Memory B cell (primary cell): ENCODE data around the gene FZD2.
"Not testable (repeated sequence)": the region's sequence is repeated elsewhere in the genome, so short reads cannot be mapped to it uniquely, and the experiment has no call there.

ENCODE experiments used
- ATAC-seq: fragments of 150-1000 bp; cut with Tn5 transposase; 2 replicates; pipeline ENCODE4 v1.10.0; 2021; ENCODE audit warnings: low read depth, mild to moderate bottlenecking, moderate library complexity
- DNase-seq, 2 donors: peaks; one replicate each; pipeline ENCODE4 v3.0.0; 2022; ENCODE audit warnings: low spot score in 2 of 2
- H3K27ac Mint-ChIP-seq: one replicate; pipeline ENCODE4 v1.8.0; 2022; ENCODE audit warnings: mild to moderate bottlenecking, moderate library complexity, mixed read lengths
- H3K27me3 Mint-ChIP-seq: one replicate; pipeline ENCODE4 v1.8.0; 2022; ENCODE audit warnings: mixed read lengths
- H3K36me3 Mint-ChIP-seq: one replicate; pipeline ENCODE4 v1.8.0; 2022; ENCODE audit warnings: mild to moderate bottlenecking, mixed read lengths
- H3K4me1 Mint-ChIP-seq: one replicate; pipeline ENCODE4 v1.8.0; 2022; ENCODE audit warnings: mixed read lengths
- H3K4me3 Mint-ChIP-seq: one replicate; pipeline ENCODE4 v1.8.0; 2022; ENCODE audit warnings: mild to moderate bottlenecking, moderate library complexity, mixed read lengths
- H3K9me3 Mint-ChIP-seq: one replicate; pipeline ENCODE4 v1.8.0; 2022; ENCODE audit warnings: mixed read lengths

The FZD2 gene

GRCh38 chr17:44556832-44557606 is at the start of gene FZD2:
Gene FZD2, plus strand, starts transcription at chr17:44557484. Its CDS starts 205 bp downstream, at chr17:44557689.
- ATAC-seq (peak; percentile 83), DNase-seq (peak; percentile 57 to 58)
- Mint-ChIP-seq H3K27me3 (peaks cover 25% of the 10 kb centered on the region), H3K9me3 (no peaks in the 10 kb centered on the region), H3K4me1 (peaks cover 15% of the 10 kb centered on the region), H3K36me3 (no peaks in the 10 kb centered on the region), H3K27ac (peak within 1 kb of the TSS; percentile 22), H3K4me3 (peak within 1 kb of the TSS; percentile 91)

DNA sequence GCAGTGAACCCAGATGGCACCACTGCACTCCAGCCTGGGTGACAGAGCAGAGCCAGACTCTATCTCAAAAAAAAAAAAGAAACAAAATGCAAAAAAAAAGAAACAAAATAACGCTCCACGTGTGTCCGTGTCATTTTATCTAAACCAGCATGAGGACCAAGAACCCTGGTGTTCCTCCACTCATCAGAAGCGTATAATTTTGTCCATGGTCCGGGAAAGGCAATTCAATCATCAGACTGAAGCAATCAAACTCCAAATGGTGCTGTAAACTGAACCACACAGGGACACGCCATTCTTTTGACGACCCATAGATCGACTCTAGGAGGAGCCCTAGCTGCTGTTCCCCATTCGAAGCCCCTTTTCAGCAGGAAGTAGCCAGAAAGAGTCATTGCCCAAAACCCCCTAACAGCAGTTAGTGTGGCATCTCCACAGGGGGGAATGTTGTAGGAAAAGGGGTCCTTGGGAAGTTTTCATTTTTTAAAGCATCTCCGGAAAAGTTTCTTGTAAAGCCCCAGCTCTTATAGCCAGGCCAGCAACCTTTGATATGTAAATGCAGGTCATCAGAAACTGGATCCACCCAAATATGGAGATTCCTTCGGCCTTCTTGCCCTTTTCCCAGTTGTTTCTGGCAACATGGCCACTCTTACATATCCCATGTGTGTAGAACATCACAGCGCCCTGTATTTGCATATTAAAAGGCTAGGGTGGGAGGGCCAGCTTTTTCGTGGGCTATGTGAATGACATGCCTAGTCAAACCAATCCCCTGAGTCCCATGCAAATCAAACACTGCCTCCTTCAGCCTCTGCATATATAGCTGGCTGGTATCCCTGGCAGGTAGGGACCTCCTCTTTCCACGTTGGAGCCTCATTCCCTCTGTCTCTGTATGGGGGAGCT is 45.8 kb upstream of the FZD2 start:
- not testable (repeated sequence) for DNase-seq, H3K4me1 Mint-ChIP-seq, H3K4me3 Mint-ChIP-seq, H3K9me3 Mint-ChIP-seq, H3K36me3 Mint-ChIP-seq, H3K27ac Mint-ChIP-seq
- peaks cover 10% of the 10 kb centered on the region for H3K27me3 Mint-ChIP-seq
- ATAC-seq = peak; percentile 35

- H3K9me3 Mint-ChIP-seq = no peaks in the 10 kb centered on the region
- no peak for DNase-seq
- H3K4me3 Mint-ChIP-seq = no peak overlapping the region
- H3K36me3 Mint-ChIP-seq = no peaks in the 10 kb centered on the region
- no peaks in the 10 kb centered on the region for H3K4me1 Mint-ChIP-seq
- ATAC-seq = no peak
- no peak overlapping the region for H3K27ac Mint-ChIP-seq
- H3K27me3 Mint-ChIP-seq = peaks cover 8% of the 10 kb centered on the region
These were observed 39.3 kb upstream of the FZD2 start for GRCh38 chr17:44518032-44518431.

- Mint-ChIP-seq H3K4me3 (no peak overlapping the region), H3K27ac (no peak overlapping the region), H3K36me3 (no peaks in the 10 kb centered on the region), H3K9me3 (peaks cover 5% of the 10 kb centered on the region), H3K27me3 (peaks cover 8% of the 10 kb centered on the region), H3K4me1 (no peaks in the 10 kb centered on the region)
- no peak for ATAC-seq
- DNase-seq = no peak
These were observed 34.2 kb upstream of the FZD2 start for GRCh38 chr17:44522883-44523671.

- Mint-ChIP-seq H3K27ac (no peak overlapping the region), H3K4me1 (no peaks in the 10 kb centered on the region), H3K27me3 (peaks cover 5% of the 10 kb centered on the region)
These were observed 33.7 kb upstream of the FZD2 start for GRCh38 chr17:44523672-44523972.

DNA sequence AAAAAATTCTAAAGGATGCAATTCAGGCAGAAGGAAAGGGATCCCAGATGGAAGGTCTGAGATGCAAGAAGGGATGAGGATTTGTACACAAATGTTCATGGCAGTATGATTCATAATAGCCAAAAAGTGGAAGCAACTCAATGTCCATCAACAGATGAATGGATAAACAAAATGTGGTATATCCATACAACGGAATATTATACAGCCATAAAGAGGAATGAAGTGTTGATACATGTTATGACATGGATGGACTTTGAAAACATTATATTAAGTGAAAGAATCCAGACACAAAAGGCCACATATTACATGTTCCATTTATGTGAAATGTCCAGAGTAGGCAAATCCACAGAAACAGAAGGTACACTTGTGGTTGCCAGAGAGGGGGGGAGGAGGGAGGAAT is 30.2 kb upstream of the FZD2 start:
- Mint-ChIP-seq H3K9me3 (peaks cover 5% of the 10 kb centered on the region), H3K27me3 (peaks cover 7% of the 10 kb centered on the region), H3K27ac (no peak overlapping the region), H3K36me3 (no peaks in the 10 kb centered on the region), H3K4me3 (no peak overlapping the region), H3K4me1 (no peaks in the 10 kb centered on the region)
- ATAC-seq = no peak
- DNase-seq = no peak

More at GRCh38 chr17:44523672-44523972, 33.7 kb upstream of the FZD2 start:
- Mint-ChIP-seq H3K36me3 (no peaks in the 10 kb centered on the region), H3K4me3 (no peak overlapping the region), H3K9me3 (peaks cover 5% of the 10 kb centered on the region)
- DNase-seq (no peak), ATAC-seq (no peak)

GRCh38 chr17:44527954-44528353 is 29.3 kb upstream of the FZD2 start:
- no peak for DNase-seq
- Mint-ChIP-seq H3K36me3 (no peaks in the 10 kb centered on the region), H3K4me3 (no peak overlapping the region), H3K27ac (no peak overlapping the region), H3K27me3 (peaks cover 7% of the 10 kb centered on the region), H3K4me1 (no peaks in the 10 kb centered on the region), H3K9me3 (peaks cover 5% of the 10 kb centered on the region)
- ATAC-seq = no peak

DNA sequence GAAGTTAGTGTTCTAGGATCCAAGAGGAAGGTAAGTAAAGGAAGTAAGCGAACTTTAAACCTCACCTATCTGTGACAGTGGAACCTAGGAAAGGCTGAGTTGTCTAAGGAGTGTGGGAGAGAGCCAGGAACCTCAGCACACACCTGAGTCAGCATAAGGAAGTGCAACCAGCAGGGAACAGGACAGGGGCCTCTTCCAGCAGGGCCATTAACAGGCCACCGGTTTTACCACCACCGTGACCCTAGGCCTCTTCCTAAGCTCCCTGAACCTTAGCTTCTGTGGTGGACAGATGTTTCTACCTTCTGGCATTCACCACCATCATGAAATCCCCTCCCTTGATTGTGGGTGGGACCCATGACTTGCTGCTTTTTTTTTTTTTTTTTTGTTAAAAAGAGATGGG is 27.4 kb upstream of the FZD2 start:
- DNase-seq (no peak), ATAC-seq (no peak)
- Mint-ChIP-seq H3K4me3 (no peak overlapping the region), H3K4me1 (peaks cover 8% of the 10 kb centered on the region), H3K9me3 (peaks cover 5% of the 10 kb centered on the region), H3K27me3 (peaks cover 3% of the 10 kb centered on the region), H3K36me3 (no peaks in the 10 kb centered on the region), H3K27ac (no peak overlapping the region)

DNA sequence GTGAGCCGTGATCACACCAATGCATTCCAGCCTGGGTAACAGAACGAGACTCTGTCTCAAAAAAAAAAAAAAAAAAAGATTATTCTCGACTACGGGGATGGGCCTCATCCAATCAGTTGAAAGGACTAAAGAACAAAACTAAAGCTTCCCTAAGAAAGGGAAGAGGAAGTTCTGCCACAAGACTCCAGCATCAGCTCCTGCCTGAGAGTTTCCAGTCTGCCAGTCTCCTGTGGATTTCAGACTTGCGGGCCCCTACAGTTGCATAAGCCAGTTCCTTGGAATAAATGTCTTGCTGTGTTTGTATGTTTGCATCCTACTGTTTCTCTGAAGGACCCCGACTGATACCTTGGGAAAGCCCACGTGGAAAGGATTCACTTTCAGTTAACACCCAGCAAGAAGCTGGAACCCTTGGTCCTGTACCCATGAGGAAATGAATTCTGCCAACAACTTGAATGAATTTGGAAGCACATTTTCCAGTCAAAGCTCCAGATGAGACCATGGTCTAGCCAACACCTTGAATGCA is 26.3 kb upstream of the FZD2 start:
- ATAC-seq (no peak), DNase-seq (no peak)
- peaks cover 10% of the 10 kb centered on the region for H3K4me1 Mint-ChIP-seq
- H3K9me3 Mint-ChIP-seq = peaks cover 5% of the 10 kb centered on the region
- H3K4me3 Mint-ChIP-seq = no peak overlapping the region
- H3K36me3 Mint-ChIP-seq = no peaks in the 10 kb centered on the region
- no peak overlapping the region for H3K27ac Mint-ChIP-seq
- H3K27me3 Mint-ChIP-seq = peaks cover 3% of the 10 kb centered on the region

GRCh38 chr17:44533533-44534246 is 23.6 kb upstream of the FZD2 start:
- no peak overlapping the region for H3K27ac Mint-ChIP-seq
- ATAC-seq = peak; percentile 99
- no peaks in the 10 kb centered on the region for H3K9me3 Mint-ChIP-seq
- peak; percentile 86 to 94 for DNase-seq
- peaks cover 4% of the 10 kb centered on the region for H3K27me3 Mint-ChIP-seq
- H3K36me3 Mint-ChIP-seq = no peaks in the 10 kb centered on the region
- H3K4me3 Mint-ChIP-seq = peak overlapping the region; percentile 12
- H3K4me1 Mint-ChIP-seq = peaks cover 13% of the 10 kb centered on the region

- H3K36me3 Mint-ChIP-seq = no peaks in the 10 kb centered on the region
- ATAC-seq = no peak
- no peak for DNase-seq
- H3K4me1 Mint-ChIP-seq = peaks cover 13% of the 10 kb centered on the region
- H3K9me3 Mint-ChIP-seq = no peaks in the 10 kb centered on the region
- H3K27me3 Mint-ChIP-seq = peaks cover 6% of the 10 kb centered on the region
- no peak overlapping the region for H3K4me3 Mint-ChIP-seq
- no peak overlapping the region for H3K27ac Mint-ChIP-seq
These were observed 21.0 kb upstream of the FZD2 start for GRCh38 chr17:44536090-44536953.

GRCh38 chr17:44537922-44538321 is 19.4 kb upstream of the FZD2 start:
- ATAC-seq, H3K4me3 Mint-ChIP-seq, H3K36me3 Mint-ChIP-seq, H3K9me3 Mint-ChIP-seq, DNase-seq, H3K27ac Mint-ChIP-seq: not testable (repeated sequence)
- Mint-ChIP-seq H3K4me1 (peaks cover 13% of the 10 kb centered on the region), H3K27me3 (peaks cover 14% of the 10 kb centered on the region)
